Lung (tissue), 12 donors: ENCODE results near the gene TWF2. TPM values are rescaled to one million over a fixed set of nuclear protein-coding genes. Genes with fewer than 3 reads are reported as not detected.

Source experiments
- ATAC-seq: fragments of 200-7000 bp; cut with Tn5 transposase; one replicate; pipeline ENCODE4 v1.9.1; 2020; ENCODE audit warnings: moderate number of reproducible peaks; ENCODE audit not compliant: insufficient read depth, low FRiP score
- DNase-seq, 3 donors: peaks; one replicate each; pipeline ENCODE4 v3.0.0-alpha.2; 2013 to 2017
- H3K27ac ChIP-seq, 2 donors: one replicate each; pipeline ENCODE4 v1.5.1; 2013; ENCODE audit warnings: mild to moderate bottlenecking in 2 of 2, moderate library complexity in 2 of 2, control low read depth in 1 of 2, inconsistent platforms in 1 of 2, low read depth in 1 of 2, low read length in 1 of 2
- H3K27me3 ChIP-seq, 3 donors: one replicate each; pipeline ENCODE4 v1.5.1; 2013; ENCODE audit warnings: low read length in 2 of 3; ENCODE audit not compliant: control insufficient read depth in 3 of 3, insufficient read depth in 3 of 3
- H3K36me3 ChIP-seq, 4 donors: one replicate each; pipeline ENCODE4 v1.5.1; 2013; ENCODE audit warnings: low read length in 4 of 4, mild to moderate bottlenecking in 1 of 4, moderate library complexity in 1 of 4; ENCODE audit not compliant: control insufficient read depth in 4 of 4, insufficient read depth in 4 of 4
- H3K4me1 ChIP-seq, 5 donors: one replicate each; pipeline ENCODE4 v1.5.1; 2013; ENCODE audit warnings: low read length in 5 of 5, mild to moderate bottlenecking in 2 of 5, moderate library complexity in 1 of 5; ENCODE audit not compliant: control insufficient read depth in 5 of 5, insufficient read depth in 5 of 5
- H3K4me3 ChIP-seq: one replicate; pipeline ENCODE4 v1.5.1; 2013; ENCODE audit warnings: mild to moderate bottlenecking, control low read depth, moderate library complexity
- H3K9ac ChIP-seq, 2 donors: one replicate each; pipeline ENCODE4 v1.5.1; 2013; ENCODE audit warnings: low read length in 2 of 2, control low read depth in 1 of 2; ENCODE audit not compliant: insufficient read depth in 1 of 2
- H3K9me3 ChIP-seq, 4 donors: one replicate each; pipeline ENCODE4 v1.5.1; 2013; ENCODE audit warnings: low read length in 3 of 4, mild to moderate bottlenecking in 1 of 4, moderate library complexity in 1 of 4; ENCODE audit not compliant: control insufficient read depth in 4 of 4, insufficient read depth in 3 of 4
- CTCF ChIP-seq: IDR thresholded peaks from 2 replicates; pipeline ENCODE4 v1.5.1; 2012; ENCODE audit warnings: mild to moderate bottlenecking; ENCODE audit errors: control extremely low read depth, extremely low read depth
- WGBS, 2 donors: extraction: QIAGEN DNeasy Blood & Tissue Kit; methylation state at CpG; one replicate each; pipeline ENCODE4 v1.1.7; 2013; 5-methylcytosine and 5-hydroxymethylcytosine counted together
- polyA plus RNA-seq, 2 donors: library from polyadenylated mRNA; stranded (reverse); fragments of 200-250 nt; gene quantifications; one replicate each; pipeline ENCODE4 v1.2.1, GENCODE V29; 2013
- total RNA-seq, 2 donors: library from RNA; depleted of rRNA in 1 of 2; stranded (reverse); fragments of >200 nt in 1 of 2; gene quantifications; one replicate each; pipeline ENCODE4 v1.2.1, GENCODE V29; 2014 to 2021
- donor health status: control.
- donor health status: control.
- donor health status: Bipolar disorder and iron deficiency.
- donor health status: healthy.
- donor health status: DM: yes; HTN: yes; CAD: no.

Gene TWF2
- total and polyA plus RNA-seq, 4 donors: 25.7 to 104 (median 60.7) TPM

DNA sequence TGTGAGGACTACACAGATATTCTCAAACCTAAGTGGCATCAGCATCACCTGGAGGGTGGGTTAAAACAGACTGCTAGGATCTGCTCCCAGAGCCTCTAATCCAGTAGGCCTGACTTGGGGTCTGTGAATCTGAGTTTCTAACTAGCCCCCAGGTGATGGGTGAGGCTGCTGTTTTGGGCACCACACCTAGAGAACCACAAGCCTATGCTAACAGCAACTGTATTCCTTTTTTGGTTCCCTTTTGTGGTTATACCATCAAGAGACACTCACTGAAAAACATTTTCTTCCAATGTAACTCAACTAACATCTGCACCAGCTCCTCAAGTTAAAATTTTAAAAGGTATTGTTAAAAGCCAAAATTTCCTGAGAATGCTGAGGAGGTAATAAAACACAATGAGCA is 23.5 kb upstream of the TWF2 start:
- H3K9me3 ChIP-seq: no peaks in the 10 kb centered on the region
- no peak for TF ChIP-seq CTCF
- H3K27ac ChIP-seq: no peak overlapping the region
- no peaks in the 10 kb centered on the region for H3K27me3 ChIP-seq
- peaks cover 0 to 2% (median 0%) of the 10 kb centered on the region in 5 donors for H3K4me1 ChIP-seq
- no peak for ATAC-seq
- no peak for DNase-seq
- H3K4me3 ChIP-seq: no peak overlapping the region
- peaks cover 55 to 83% (median 71%) of the 10 kb centered on the region in 4 donors for H3K36me3 ChIP-seq
- H3K9ac ChIP-seq: no peak overlapping the region

DNA sequence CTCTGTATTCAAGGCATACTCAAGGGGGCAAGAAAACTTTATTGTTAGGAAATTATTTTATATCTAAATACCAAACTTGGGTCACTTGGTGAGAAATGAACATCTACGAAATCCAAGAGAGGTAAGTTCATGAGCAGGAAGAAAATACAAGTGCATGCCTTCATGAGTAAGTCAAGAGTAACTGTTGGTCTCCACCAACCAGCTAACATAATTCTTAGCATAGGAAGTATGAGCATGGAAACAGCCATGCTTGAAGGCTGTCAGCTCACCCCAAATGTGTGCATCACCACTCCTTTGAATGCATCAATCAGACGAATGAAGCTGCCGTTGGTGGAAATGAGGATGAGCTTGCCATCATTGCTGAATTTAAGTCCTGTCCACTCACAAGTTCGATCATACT is 20.5 kb upstream of the TWF2 start:
- no peak for TF ChIP-seq CTCF
- no peak for ATAC-seq

DNA sequence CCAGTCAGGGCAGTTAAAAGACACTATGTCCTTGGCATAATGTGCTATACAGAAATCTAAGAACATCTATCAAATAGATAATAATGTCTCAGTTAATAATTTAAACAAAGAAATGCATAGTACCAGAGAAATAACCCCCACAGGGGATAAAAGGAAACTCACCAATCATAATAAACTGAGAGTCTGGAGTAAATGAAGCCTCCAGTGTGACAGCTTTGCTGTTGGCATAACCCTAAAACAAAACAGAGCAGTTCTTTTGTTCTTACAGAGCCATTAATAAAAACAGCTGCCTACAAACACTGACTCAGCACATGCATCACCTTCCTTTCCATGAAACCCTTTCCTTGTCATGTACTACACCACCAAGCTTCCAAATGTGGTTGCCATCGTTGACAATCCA is 20.1 kb upstream of the TWF2 start:
- Histone ChIP-seq H3K9me3 (no peaks in the 10 kb centered on the region), H3K9ac (no peak overlapping the region), H3K27me3 (no peaks in the 10 kb centered on the region), H3K4me1 (peaks cover 0 to 3% (median 0%) of the 10 kb centered on the region in 5 donors), H3K27ac (no peak overlapping the region), H3K36me3 (peaks cover 65 to 83% (median 67%) of the 10 kb centered on the region in 4 donors), H3K4me3 (no peak overlapping the region)
- DNase-seq: no peak
- ATAC-seq: no peak
- 57 to 59% methylated on average over 1 of the region's 1 CpG for WGBS, 2 donors
- no peak for TF ChIP-seq CTCF

More for the DNA sequence above, 20.5 kb upstream of the TWF2 start:
- Histone ChIP-seq H3K4me3 (no peak overlapping the region), H3K9ac (no peak overlapping the region), H3K36me3 (peaks cover 66 to 87% (median 71%) of the 10 kb centered on the region in 4 donors), H3K9me3 (no peaks in the 10 kb centered on the region), H3K27me3 (no peaks in the 10 kb centered on the region), H3K4me1 (no peaks in the 10 kb centered on the region), H3K27ac (no peak overlapping the region)
- WGBS, 2 donors: 89 to 95% methylated on average over 4 of the region's 4 CpGs
- DNase-seq: no peak

DNA sequence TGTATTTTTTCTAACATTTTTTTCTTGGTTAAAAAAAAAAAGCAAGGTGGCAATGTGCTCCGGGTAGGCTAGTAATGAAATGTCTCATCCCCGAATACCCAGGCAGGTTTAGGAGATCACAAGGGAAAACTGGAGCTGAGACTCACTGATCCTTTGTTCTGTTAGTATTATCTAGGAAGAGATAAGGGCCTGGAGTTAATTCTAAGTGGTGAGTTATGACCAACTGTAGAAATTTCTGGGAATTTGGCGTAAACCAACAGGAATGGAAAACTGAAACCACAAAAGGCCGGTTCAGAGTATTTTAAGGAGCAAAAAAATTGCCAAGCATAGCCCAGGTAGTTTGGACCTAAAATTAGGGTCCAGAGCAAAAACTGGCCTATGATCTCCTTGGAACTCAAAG is 19.0 kb upstream of the TWF2 start:
- WGBS, 2 donors: 91 to 96% methylated on average over 4 of the region's 4 CpGs
- Histone ChIP-seq H3K27ac (no peak overlapping the region), H3K27me3 (no peaks in the 10 kb centered on the region), H3K4me3 (no peak overlapping the region), H3K9ac (no peak overlapping the region), H3K4me1 (peaks cover 0 to 3% (median 0%) of the 10 kb centered on the region in 5 donors), H3K36me3 (peaks cover 62 to 71% (median 64%) of the 10 kb centered on the region in 4 donors), H3K9me3 (no peaks in the 10 kb centered on the region)
- DNase-seq (no peak), ATAC-seq (no peak)
- no peak for TF ChIP-seq CTCF
